ENCODE results near the gene NCEH1. TPM values are rescaled to one million over a fixed set of nuclear protein-coding genes. Genes with fewer than 3 reads are reported as not detected.

NCEH1 gene
- total and polyA plus RNA-seq, 10 of the 15 experiments (the other 5 are each of a cell fraction or from before 2014, with no cell fraction given), result 1.8 to 8.1 (median 4.5) TPM

- no peak for TF ChIP-seq USF1 (IDR thresholded peaks at IDR 0.05; ENCODE audit: borderline replicate concordance, extremely low read length, insufficient read depth, low read depth, low read length)
Observed at GRCh38 chr3:172702256-172702655, 8.6 kb downstream of the NCEH1 start (continued).

- TF ChIP-seq NR2C1 (IDR thresholded peaks at IDR 0.05), result peak; percentile 71
- TF ChIP-seq, protein P1, sequence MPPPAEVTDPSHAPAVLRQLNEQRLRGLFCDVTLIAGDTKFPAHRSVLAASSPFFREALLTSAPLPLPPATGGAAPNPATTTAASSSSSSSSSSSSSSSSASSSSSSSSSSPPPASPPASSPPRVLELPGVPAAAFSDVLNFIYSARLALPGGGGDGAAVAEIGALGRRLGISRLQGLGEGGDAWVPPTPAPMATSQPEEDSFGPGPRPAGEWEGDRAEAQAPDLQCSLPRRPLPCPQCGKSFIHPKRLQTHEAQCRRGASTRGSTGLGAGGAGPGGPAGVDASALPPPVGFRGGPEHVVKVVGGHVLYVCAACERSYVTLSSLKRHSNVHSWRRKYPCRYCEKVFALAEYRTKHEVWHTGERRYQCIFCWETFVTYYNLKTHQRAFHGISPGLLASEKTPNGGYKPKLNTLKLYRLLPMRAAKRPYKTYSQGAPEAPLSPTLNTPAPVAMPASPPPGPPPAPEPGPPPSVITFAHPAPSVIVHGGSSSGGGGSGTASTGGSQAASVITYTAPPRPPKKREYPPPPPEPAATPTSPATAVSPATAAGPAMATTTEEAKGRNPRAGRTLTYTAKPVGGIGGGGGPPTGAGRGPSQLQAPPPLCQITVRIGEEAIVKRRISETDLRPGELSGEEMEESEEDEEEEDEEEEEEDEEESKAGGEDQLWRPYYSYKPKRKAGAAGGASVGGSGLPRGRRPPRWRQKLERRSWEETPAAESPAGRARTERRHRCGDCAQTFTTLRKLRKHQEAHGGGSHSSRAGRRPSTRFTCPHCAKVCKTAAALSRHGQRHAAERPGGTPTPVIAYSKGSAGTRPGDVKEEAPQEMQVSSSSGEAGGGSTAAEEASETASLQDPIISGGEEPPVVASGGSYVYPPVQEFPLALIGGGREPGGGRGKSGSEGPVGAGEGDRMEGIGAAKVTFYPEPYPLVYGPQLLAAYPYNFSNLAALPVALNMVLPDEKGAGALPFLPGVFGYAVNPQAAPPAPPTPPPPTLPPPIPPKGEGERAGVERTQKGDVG (CRISPR knock-in tag; IDR thresholded peaks at IDR 0.05), result no peak
- 0 out of 2 replicates have a peak, but pooled peaks have one; percentile 41 for TF ChIP-seq NR2F1 (conservative IDR thresholded peaks at IDR 0.05)
- intact Hi-C loops (cut with micrococcal nuclease; ENCODE audit: unreplicated experiment), result no loop called here
- Histone ChIP-seq H3K4me1 (ENCODE audit: control insufficient read depth, insufficient read depth, low read length) (no peaks in the 10 kb centered on the region), H3K4me3 (no peak overlapping the region), H3K27ac (ENCODE audit: control insufficient read depth, insufficient read depth) (no peak overlapping the region), H3K9me3 (replicated peaks; ENCODE audit: control insufficient read depth, insufficient read depth, low read length) (no peaks in the 10 kb centered on the region), H3K36me3 (ENCODE audit: control insufficient read depth in 2 of 2, insufficient read depth in 2 of 2, low read length in 1 of 2) (no peaks in the 10 kb centered on the region), H3K27me3 (replicated peaks in 1 of 2; ENCODE audit: control insufficient read depth in 2 of 2, insufficient read depth in 2 of 2, low read length in 1 of 2) (no peaks in the 10 kb centered on the region), H3K4me2 (ENCODE audit: control insufficient read depth, insufficient read depth) (no peak overlapping the region), H3K79me2 (ENCODE audit: control insufficient read depth, insufficient read depth, low read length) (no peaks in the 10 kb centered on the region), H2AFZ (ENCODE audit: control insufficient read depth, low read depth, low read length) (no peak overlapping the region), H3K9ac (ENCODE audit: control insufficient read depth, insufficient read depth, low read length) (no peak overlapping the region), H4K20me1 (ENCODE audit: control insufficient read depth, insufficient read depth) (no peaks in the 10 kb centered on the region)
- no peak; the same call in 2 of the 3 replicates for ATAC-seq
- ChIA-PET POLR2A (interaction anchor here (0.7 kb wide), 1 partner anchor 9 kb away, joined by 3 read pairs; no protein-coding TSS in a partner anchor), RAD21 (ENCODE audit: unreplicated experiment) (interaction anchor here (0.6 kb wide), 1 partner anchor 144 kb away, joined by 3 read pairs; no protein-coding TSS in a partner anchor), CTCF (interaction anchor here (0.9 to 2.5 kb wide), 5 partner anchors 9 to 240 kb away, joined by 3 to 11 read pairs (median 6); no protein-coding TSS in a partner anchor), SMC1A (ENCODE audit: uncharacterized antibody, unreplicated experiment) (interaction anchor here (0.7 to 3.9 kb wide), 2 partner anchors 8 to 10 kb away, joined by 3 to 19 read pairs; partner anchors contain the start of gene NCEH1)
- no peak for FAIRE-seq
- in situ Hi-C loops (cut with MboI), result no loop called here
- no peak for DNase-seq (ENCODE audit: low read depth, low spot score)
- no TSS peak for BruUV-seq (replicated peaks)
- 98% methylated on average over 3 of the region's 3 CpGs for whole genome bisulfite sequencing (ENCODE audit: insufficient coverage, insufficient replicate concordance, low lambda C conversion rate, missing lambda C conversion rate)
Observed at GRCh38 chr3:172701751-172702150, 9.1 kb downstream of the NCEH1 start.
